ENCODE measurements around the gene POC1B. TPM values are rescaled to one million over a fixed set of nuclear protein-coding genes. Genes with fewer than 3 reads are reported as not detected.

The POC1B gene
- total RNA-seq, 3 donors from 2014 or later, result 16.0 to 30.4 (median 27.9) TPM

DNA sequence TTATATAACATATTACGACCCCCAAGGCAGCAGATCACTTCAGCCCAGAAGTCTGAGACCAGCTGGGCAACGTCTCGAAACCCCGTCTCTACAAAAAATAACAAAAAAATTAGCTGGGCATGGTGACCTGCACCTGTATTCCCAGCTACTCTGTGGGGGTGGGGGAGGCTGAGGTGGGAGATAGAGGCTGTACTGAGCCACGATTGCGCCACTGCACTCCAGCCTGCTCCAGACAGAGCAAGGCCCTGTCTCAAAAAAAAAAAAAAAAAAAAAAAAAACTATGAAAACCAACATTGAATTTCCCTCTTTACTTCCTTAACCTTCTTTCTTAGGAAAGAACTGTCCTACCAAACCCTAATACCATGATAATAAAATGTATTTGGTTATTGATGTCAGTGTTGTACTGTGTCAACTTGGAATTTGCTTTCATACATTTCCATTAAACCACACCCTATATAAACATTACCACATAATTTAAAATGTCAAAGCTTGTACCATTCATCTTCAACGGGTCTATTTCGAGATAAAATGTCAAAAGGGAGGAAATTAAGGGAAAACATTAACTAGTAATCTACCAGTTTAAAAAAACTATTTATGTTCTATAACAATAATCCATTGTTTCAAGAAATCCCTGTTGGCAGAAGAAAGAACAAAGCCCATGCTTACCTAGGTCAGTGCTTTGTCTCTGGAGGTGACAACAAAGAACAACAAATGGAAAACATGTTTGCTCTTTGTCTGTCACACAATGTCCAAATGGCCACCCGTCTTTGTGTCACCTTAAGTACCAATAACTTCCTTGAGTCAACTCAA is 18.6 kb downstream of the POC1B start:
- H3K27ac ChIP-seq, result no peak overlapping the region
- H3K4me1 ChIP-seq, result no peaks in the 10 kb centered on the region
- H3K4me3 ChIP-seq, result no peak overlapping the region
- no peaks in the 10 kb centered on the region for H3K9me3 ChIP-seq
- DNase-seq (ENCODE audit: low spot score in 2 of 2), result no peak
- no peaks in the 10 kb centered on the region for H3K27me3 ChIP-seq
- H3K36me3 ChIP-seq, result no peaks in the 10 kb centered on the region
- TF ChIP-seq, protein P1, sequence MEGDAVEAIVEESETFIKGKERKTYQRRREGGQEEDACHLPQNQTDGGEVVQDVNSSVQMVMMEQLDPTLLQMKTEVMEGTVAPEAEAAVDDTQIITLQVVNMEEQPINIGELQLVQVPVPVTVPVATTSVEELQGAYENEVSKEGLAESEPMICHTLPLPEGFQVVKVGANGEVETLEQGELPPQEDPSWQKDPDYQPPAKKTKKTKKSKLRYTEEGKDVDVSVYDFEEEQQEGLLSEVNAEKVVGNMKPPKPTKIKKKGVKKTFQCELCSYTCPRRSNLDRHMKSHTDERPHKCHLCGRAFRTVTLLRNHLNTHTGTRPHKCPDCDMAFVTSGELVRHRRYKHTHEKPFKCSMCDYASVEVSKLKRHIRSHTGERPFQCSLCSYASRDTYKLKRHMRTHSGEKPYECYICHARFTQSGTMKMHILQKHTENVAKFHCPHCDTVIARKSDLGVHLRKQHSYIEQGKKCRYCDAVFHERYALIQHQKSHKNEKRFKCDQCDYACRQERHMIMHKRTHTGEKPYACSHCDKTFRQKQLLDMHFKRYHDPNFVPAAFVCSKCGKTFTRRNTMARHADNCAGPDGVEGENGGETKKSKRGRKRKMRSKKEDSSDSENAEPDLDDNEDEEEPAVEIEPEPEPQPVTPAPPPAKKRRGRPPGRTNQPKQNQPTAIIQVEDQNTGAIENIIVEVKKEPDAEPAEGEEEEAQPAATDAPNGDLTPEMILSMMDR (IDR thresholded peaks at IDR 0.05), result no peak
- TF ChIP-seq POLR2A (IDR thresholded peaks at IDR 0.05) (no peak), POLR2AphosphoS5 (IDR thresholded peaks at IDR 0.05) (no peak)
- intact Hi-C loops (cut with DNase I; ENCODE audit: low total_unique reads), result no loop called here

DNA sequence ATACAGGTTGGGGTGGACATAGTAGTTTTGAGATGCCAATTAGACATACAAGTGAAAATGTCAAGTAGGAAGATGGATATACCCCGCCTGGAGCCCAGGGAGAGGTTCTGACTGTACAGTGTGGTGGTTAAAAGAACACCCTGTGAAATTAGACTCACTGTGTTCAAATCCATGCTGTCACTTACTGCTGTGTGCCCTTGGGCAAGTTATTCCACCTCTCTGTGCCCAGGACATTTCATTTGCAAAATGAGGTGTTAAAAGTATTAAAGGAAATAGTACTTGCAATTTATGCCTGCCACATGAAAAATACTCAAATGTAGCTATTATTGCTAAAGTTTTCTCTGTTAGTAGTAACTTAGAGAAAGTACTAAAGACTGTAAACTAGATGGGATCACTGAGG is 19.8 kb downstream of the POC1B start:
- Histone ChIP-seq H3K4me1 (no peaks in the 10 kb centered on the region), H3K4me3 (no peak overlapping the region), H3K27me3 (no peaks in the 10 kb centered on the region), H3K36me3 (no peaks in the 10 kb centered on the region), H3K27ac (no peak overlapping the region), H3K9me3 (no peaks in the 10 kb centered on the region)
- TF ChIP-seq, protein P1 (IDR thresholded peaks at IDR 0.05), result no peak
- TF ChIP-seq POLR2AphosphoS5 (IDR thresholded peaks at IDR 0.05) (no peak), POLR2A (IDR thresholded peaks at IDR 0.05) (no peak)
- intact Hi-C loops (cut with DNase I; ENCODE audit: low total_unique reads), result no loop called here
- DNase-seq (ENCODE audit: low spot score in 2 of 2), result no peak

DNA sequence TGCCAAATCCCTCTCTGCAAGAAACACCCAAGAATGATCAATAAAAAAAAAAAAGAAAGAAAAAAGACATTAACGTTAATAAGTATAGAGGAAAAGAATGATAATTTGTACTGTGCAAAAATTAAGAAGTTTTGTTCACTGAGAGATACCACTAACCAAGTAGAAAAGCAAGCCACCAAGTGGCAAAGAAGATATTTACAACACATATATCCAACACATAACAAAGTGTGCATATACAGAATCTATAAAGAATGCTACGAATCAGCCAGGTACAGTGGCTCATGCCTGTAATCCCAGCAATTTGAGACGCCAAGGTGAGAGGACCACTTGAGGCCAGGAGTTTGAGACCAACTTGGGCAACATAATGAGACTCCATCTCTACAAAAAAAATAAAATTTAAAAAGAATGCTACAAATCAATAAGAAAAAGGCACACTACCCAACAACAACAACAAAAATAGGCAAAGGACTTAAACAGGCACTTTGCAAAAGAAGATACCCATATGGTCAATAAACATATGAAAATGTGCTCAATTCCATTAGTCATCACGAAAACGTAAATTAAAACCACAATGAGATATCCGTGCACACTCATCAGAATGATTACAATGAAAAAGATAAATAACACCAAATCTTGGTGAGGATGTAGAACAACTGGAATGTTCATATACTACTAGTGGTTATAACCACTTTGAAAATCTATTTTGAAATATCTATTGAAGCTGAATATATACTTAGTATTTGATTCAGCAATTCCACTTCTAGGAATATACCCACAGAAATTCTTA is 21.1 kb downstream of the POC1B start:
- intact Hi-C loops (cut with DNase I; ENCODE audit: low total_unique reads), result no loop called here
- TF ChIP-seq POLR2A (IDR thresholded peaks at IDR 0.05) (no peak), POLR2AphosphoS5 (IDR thresholded peaks at IDR 0.05) (no peak)
- TF ChIP-seq, protein P1 (IDR thresholded peaks at IDR 0.05), result no peak
- no peak for DNase-seq (ENCODE audit: low spot score in 2 of 2)
- H3K4me3 ChIP-seq, result no peak overlapping the region
- no peak overlapping the region for H3K27ac ChIP-seq
- no peaks in the 10 kb centered on the region for H3K36me3 ChIP-seq
- no peaks in the 10 kb centered on the region for H3K4me1 ChIP-seq
- no peaks in the 10 kb centered on the region for H3K9me3 ChIP-seq
- H3K27me3 ChIP-seq, result no peaks in the 10 kb centered on the region

DNA sequence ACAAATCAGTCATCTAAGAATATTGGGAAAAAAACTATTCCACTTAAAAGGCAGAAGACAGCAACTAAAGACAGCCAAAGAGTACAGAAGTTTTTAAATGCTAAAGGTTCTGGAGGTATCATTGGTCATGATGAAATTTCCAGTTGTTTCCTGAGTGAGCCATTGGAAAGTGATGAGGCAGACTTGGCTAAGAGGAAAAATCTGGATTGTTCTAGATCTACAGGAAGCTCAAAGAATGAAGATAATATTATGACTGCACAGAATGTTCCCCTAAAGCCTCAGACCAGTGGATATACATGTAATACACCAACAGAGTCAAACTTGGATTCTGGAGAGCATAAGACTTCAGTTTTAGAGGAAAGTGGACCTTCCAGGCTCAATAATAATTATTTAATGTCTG is 24.1 kb downstream of the POC1B start:
- Histone ChIP-seq H3K4me3 (no peak overlapping the region), H3K27ac (no peak overlapping the region), H3K36me3 (no peaks in the 10 kb centered on the region), H3K4me1 (no peaks in the 10 kb centered on the region), H3K9me3 (no peaks in the 10 kb centered on the region), H3K27me3 (no peaks in the 10 kb centered on the region)
- no peak for DNase-seq (ENCODE audit: low spot score in 2 of 2)
- intact Hi-C loops (cut with DNase I; ENCODE audit: low total_unique reads), result no loop called here
- TF ChIP-seq, protein P1 (IDR thresholded peaks at IDR 0.05), result no peak
- TF ChIP-seq POLR2AphosphoS5 (IDR thresholded peaks at IDR 0.05) (no peak), POLR2A (IDR thresholded peaks at IDR 0.05) (no peak)

DNA sequence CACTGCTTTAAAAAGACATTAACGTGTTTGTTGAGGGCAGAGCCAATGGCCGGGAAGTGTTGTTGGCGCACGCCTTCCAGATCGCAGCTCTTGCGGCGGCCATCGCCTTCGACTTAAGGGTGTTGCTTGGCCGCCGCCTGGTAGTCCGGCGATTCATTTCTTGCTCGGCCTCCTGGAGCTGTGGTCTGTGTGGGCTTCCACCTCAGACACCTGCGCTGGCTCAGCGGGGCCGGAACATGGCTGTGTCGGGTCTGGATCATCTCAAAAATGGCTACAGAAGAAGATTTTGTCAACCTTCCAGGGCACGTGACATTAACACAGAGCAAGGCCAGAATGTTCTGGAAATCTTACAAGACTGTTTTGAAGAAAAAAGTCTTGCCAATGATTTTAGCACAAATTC is 26.0 kb downstream of the POC1B start:
- Histone ChIP-seq H3K9me3 (no peaks in the 10 kb centered on the region), H3K4me1 (no peaks in the 10 kb centered on the region), H3K4me3 (no peak overlapping the region), H3K27me3 (no peaks in the 10 kb centered on the region), H3K36me3 (no peaks in the 10 kb centered on the region), H3K27ac (no peak overlapping the region)
- intact Hi-C loops (cut with DNase I; ENCODE audit: low total_unique reads), result loop anchor here (5.0 kb wide), 1 partner anchor 173 kb away; no protein-coding TSS in a partner anchor
- no peak for DNase-seq (ENCODE audit: low spot score in 2 of 2)
- TF ChIP-seq POLR2A (IDR thresholded peaks at IDR 0.05), result no peak
- TF ChIP-seq POLR2AphosphoS5 (IDR thresholded peaks at IDR 0.05), result no peak
- TF ChIP-seq, protein P1 (IDR thresholded peaks at IDR 0.05), result no peak
